Karpas-422 (cell line): ENCODE data around the gene CGREF1. TPM values are rescaled to one million over a fixed set of nuclear protein-coding genes. Genes with fewer than 3 reads are reported as not detected.

Experiments used
- DNase-seq: peaks from one replicate; pipeline ENCODE4 v3.0.0-alpha.2; 2015
- H2AFZ ChIP-seq: fragments of 200-600 bp; sonication (generic); 2 replicates; pipeline ENCODE4 v1.6.1; 2014; ENCODE audit warnings: antibody characterized with exemption, low read length, mixed read lengths
- H3K27ac ChIP-seq: fragments of 200-600 bp; sonication (generic); 2 replicates; pipeline ENCODE4 v1.5.1; 2014; ENCODE audit warnings: mild to moderate bottlenecking, low read length, moderate library complexity
- H3K27me3 ChIP-seq: fragments of 200-600 bp; sonication (generic); 2 replicates; pipeline ENCODE4 v1.6.1; 2014; ENCODE audit warnings: low read length, mixed read lengths
- H3K36me3 ChIP-seq: fragments of 200-600 bp; sonication (generic); 2 replicates; pipeline ENCODE4 v1.6.1; 2014; ENCODE audit warnings: low read length, mixed read lengths; ENCODE audit not compliant: insufficient read depth
- H3K4me1 ChIP-seq: fragments of 200-600 bp; sonication (generic); 2 replicates; pipeline ENCODE4 v1.6.1; 2014; ENCODE audit warnings: mild to moderate bottlenecking, low read length, mixed read lengths
- H3K4me2 ChIP-seq: fragments of 200-600 bp; sonication (generic); 2 replicates; pipeline ENCODE4 v1.6.1; 2014; ENCODE audit warnings: low read length, low read depth, mild to moderate bottlenecking; ENCODE audit not compliant: poor library complexity, severe bottlenecking
- H3K4me3 ChIP-seq: fragments of 200-600 bp; sonication (generic); 2 replicates; pipeline ENCODE4 v1.5.1; 2014; ENCODE audit warnings: mild to moderate bottlenecking, antibody characterized with exemption, low read length, mixed read lengths
- H3K79me2 ChIP-seq: fragments of 200-600 bp; sonication (generic); 2 replicates; pipeline ENCODE4 v1.6.1; 2014; ENCODE audit warnings: mild to moderate bottlenecking, low read length, mixed read lengths
- H3K9ac ChIP-seq: fragments of 200-600 bp; sonication (generic); 2 replicates; pipeline ENCODE4 v1.6.0; 2014; ENCODE audit warnings: low read length
- H3K9me2 ChIP-seq: fragments of 200-600 bp; sonication (generic), shearing (Covaris generic); replicated peaks from 2 replicates; pipeline ENCODE4 v1.6.0; 2014; ENCODE audit warnings: mild to moderate bottlenecking, low read length, moderate library complexity; ENCODE audit not compliant: insufficient read depth
- H3K9me3 ChIP-seq: fragments of 300-700, 200-600 bp; sonication (generic); 2 replicates; pipeline ENCODE4 v1.6.1; 2014; ENCODE audit warnings: low read length, mixed read lengths
- H4K20me1 ChIP-seq: fragments of 200-600 bp; sonication (generic); 2 replicates; pipeline ENCODE4 v1.6.1; 2014; ENCODE audit warnings: mild to moderate bottlenecking, antibody characterized with exemption, low read length, low read depth; ENCODE audit not compliant: insufficient read depth
- total RNA-seq: library from RNA; depleted of rRNA; stranded (reverse); fragments of >200 nt; shearing (Covaris generic); gene quantifications from 2 replicates; pipeline ENCODE4 v1.2.3, GENCODE V29; 2014; ENCODE audit warnings: low replicate concordance; rRNA removed

The CGREF1 gene
- total RNA-seq, 1 experiment from 2014 or later, result not detected

- no peaks in the 10 kb centered on the region for H3K27me3 ChIP-seq
- H3K27ac ChIP-seq, result peak within 1 kb of the TSS; percentile 79
- peak; percentile 98 for DNase-seq
- no peaks in the 10 kb centered on the region for H3K9me3 ChIP-seq
- no peaks in the 10 kb centered on the region for H3K9me2 ChIP-seq
- peak within 1 kb of the TSS; percentile 89 for H3K4me2 ChIP-seq
- H2AFZ ChIP-seq, result peak within 1 kb of the TSS; percentile 72; the same call in 1 of the 2 replicates
- peaks cover 4% of the 10 kb centered on the region; the same call in 1 of the 2 replicates for H3K79me2 ChIP-seq
- no peaks in the 10 kb centered on the region for H4K20me1 ChIP-seq
- peaks cover 20% of the 10 kb centered on the region for H3K4me1 ChIP-seq
- H3K36me3 ChIP-seq, result no peaks in the 10 kb centered on the region; the same call in 1 of the 2 replicates
- peak within 1 kb of the TSS; percentile 89 for H3K4me3 ChIP-seq
- H3K9ac ChIP-seq, result peak within 1 kb of the TSS; percentile 80
Observed at GRCh38 chr2:27050996-27051901, 67.7 kb downstream of the CGREF1 start, which contains the start of gene AGBL5. Gene AGBL5 (plus strand): TSS chr2:27051668. CDS start chr2:27052959, 1,291 bp downstream.

Other genes with a start within 250 kb of the CGREF1 start
- gene MAPRE3, start 148.5 kb downstream of the CGREF1 start, total RNA-seq, result 0.30 and 0.65 TPM in 2 replicates
- 20.8 and 31.8 TPM in 2 replicates for gene TMEM214, start 86.2 kb downstream of the CGREF1 start, total RNA-seq
- 30.0 and 35.7 TPM in 2 replicates for gene AGBL5, start 67.5 kb downstream of the CGREF1 start, total RNA-seq
- gene OST4, start 47.5 kb downstream of the CGREF1 start, total RNA-seq, result 201 and 402 TPM in 2 replicates
- gene EMILIN1, start 40.5 kb downstream of the CGREF1 start, total RNA-seq, result 0.47 TPM in 1 of 2 replicates, not detected in the other
- gene KHK, start 32.4 kb downstream of the CGREF1 start, total RNA-seq, result 3.5 and 4.1 TPM in 2 replicates
- gene ABHD1, start 4.7 kb upstream of the CGREF1 start, total RNA-seq, result 1.4 and 2.4 TPM in 2 replicates
- gene PREB, start 15.5 kb upstream of the CGREF1 start, total RNA-seq, result 65.7 and 81.4 TPM in 2 replicates
- gene PRR30, start 20.3 kb upstream of the CGREF1 start, total RNA-seq, result not detected in 2 replicates
- gene TCF23, start 29.9 kb upstream of the CGREF1 start, total RNA-seq, result not detected in 2 replicates
- gene ATRAID, start 92.9 kb upstream of the CGREF1 start, total RNA-seq, result 125 and 167 TPM in 2 replicates
- gene SLC5A6, start 93.1 kb upstream of the CGREF1 start, total RNA-seq, result 23.7 and 38.4 TPM in 2 replicates
- gene CAD, start 98.2 kb upstream of the CGREF1 start, total RNA-seq, result 69.5 and 71.4 TPM in 2 replicates
- 0.19 and 0.29 TPM in 2 replicates for gene SLC30A3, start 143.9 kb upstream of the CGREF1 start, total RNA-seq
- gene DNAJC5G, start 156.3 kb upstream of the CGREF1 start, total RNA-seq, result not detected in 2 replicates
- gene TRIM54, start 163.3 kb upstream of the CGREF1 start, total RNA-seq, result not detected in 2 replicates
- gene UCN, start 189.3 kb upstream of the CGREF1 start, total RNA-seq, result 2.5 and 7.1 TPM in 2 replicates
- 103 and 126 TPM in 2 replicates for gene MPV17, start 204.0 kb upstream of the CGREF1 start, total RNA-seq
- 44.2 and 79.0 TPM in 2 replicates for gene GTF3C2, start 237.6 kb upstream of the CGREF1 start, total RNA-seq